ENCODE data around the gene ATP1B3. TPM values are rescaled to one million over a fixed set of nuclear protein-coding genes. Genes with fewer than 3 reads are reported as not detected.
A peak's percentile ranks its signal among the peaks of the same experiment; 100 is the strongest.

Gene ATP1B3
- total RNA-seq, 8 experiments from 2014 or later = 49.5 to 173 (median 65.8) TPM

DNA sequence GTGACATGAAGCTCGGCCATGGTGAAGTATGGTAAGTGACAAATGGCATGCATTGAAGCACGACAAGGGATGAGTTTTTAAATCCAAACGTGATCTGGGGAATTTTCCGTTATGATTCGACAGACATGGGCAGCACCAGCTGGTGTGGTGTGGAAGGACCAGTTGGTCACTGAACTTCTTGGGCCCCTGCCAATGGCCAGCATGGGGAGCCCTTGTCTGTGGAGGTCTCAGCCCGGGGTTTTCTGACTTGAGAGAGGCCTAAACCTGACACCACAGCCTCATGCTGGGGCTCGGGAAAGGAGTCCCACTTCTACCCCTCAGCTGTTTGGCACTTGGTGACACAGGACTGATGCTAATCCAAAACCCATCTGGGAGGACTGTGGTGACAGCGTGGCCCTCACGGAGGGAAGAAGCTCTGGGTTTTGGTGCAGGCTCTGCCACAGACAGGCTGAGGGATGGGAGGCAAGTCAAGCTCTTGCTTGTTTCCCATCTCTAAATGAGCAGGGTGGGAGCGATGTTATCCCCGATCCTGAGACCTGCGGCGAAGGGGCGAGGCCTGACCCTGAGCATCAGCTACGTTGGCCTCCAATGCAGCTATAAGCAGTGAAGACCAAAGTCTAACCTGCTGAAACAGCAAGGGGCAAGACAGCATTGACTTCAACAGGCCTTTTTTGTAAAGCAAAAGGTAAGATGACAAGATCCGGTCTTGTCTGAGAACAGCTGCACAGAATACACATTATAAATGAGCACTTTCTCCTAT lies 69.5 kb downstream of the ATP1B3 start:
- in situ Hi-C loops (cut with MboI; ENCODE audit: low pct_unique_long_range_greater_than_20kb in 2 of 9, low sequenced_read_pairs in 9 of 9, unreplicated experiment in 9 of 9) = no loop called here
- H3K4me1 ChIP-seq (replicated peaks in 1 of 2) = peaks cover 5 to 10% of the 10 kb centered on the region in 2 donors
- no peak overlapping the region for H3K27ac ChIP-seq
- ATAC-seq (replicated peaks in 6 of 8) = peak in 2 of 8 experiments; percentile 21 to 28
- H3K4me3 ChIP-seq = no peak overlapping the region
- WGBS, 10 experiments = 59 to 100% (median 91%) methylated on average over 2 to 6 of the region's 16 CpGs

DNA sequence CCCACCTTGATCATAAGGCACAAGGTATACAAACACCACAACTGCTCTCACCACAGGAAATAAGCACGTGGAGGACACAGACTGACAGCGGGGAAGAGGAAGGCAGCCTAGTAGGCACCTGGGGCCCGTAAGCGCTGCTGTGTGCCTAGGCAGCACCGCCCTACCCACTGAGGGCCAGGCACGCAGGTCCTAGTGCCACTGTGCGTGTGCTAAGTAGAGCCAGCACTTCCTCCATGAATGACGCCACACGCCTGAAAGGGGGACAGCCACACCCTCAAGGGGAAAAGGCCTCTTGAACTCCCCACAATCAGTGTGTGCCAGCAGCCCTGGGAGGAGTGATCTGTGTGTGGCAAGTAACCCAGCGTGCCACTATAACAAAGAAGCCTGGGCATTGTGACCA lies 73.0 kb downstream of the ATP1B3 start:
- in situ Hi-C loops (cut with MboI; ENCODE audit: low pct_unique_long_range_greater_than_20kb in 2 of 9, low sequenced_read_pairs in 9 of 9, unreplicated experiment in 9 of 9) = no loop called here
- ATAC-seq (replicated peaks in 6 of 8) = no peak
- Histone ChIP-seq H3K4me1 (replicated peaks in 1 of 2) (peaks cover 38% of the 10 kb centered on the region in 2 donors), H3K4me3 (no peak overlapping the region), H3K27ac (no peak overlapping the region)
- 86 to 100% (median 100%) methylated on average over 1 to 5 of the region's 10 CpGs; no CpG with 5 or more reads in 5 of the 10 experiments for whole genome bisulfite sequencing, 10 experiments

DNA sequence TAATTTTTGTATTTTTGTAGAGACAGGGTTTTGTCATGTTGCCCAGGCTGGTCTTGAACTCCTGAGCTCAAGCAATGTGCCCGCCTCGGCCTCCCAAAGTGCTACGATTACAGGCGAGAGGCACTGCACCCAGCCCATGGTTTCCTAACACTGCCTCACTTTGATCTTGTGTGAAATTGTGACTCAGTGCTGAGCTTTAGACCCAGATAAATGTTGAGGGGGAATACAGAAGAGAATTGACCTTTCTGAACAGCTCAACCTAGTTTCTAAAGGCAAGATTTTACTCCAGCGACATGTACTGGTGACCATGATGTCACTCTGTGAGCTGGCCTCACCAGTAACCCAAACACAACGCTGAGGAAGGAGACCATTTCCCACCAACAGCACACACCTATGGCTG lies 73.5 kb downstream of the ATP1B3 start:
- Histone ChIP-seq H3K4me1 (replicated peaks in 1 of 2) (peaks cover 40 to 43% of the 10 kb centered on the region in 2 donors), H3K4me3 (no peak overlapping the region), H3K27ac (no peak overlapping the region)
- ATAC-seq (replicated peaks in 6 of 8) = no peak
- in situ Hi-C loops (cut with MboI; ENCODE audit: low pct_unique_long_range_greater_than_20kb in 2 of 9, low sequenced_read_pairs in 9 of 9, unreplicated experiment in 9 of 9) = no loop called here
- WGBS, 10 experiments = 80 to 96% (median 89%) methylated on average over 1 to 6 of the region's 6 CpGs; no CpG with 5 or more reads in 6 of the 10 experiments

DNA sequence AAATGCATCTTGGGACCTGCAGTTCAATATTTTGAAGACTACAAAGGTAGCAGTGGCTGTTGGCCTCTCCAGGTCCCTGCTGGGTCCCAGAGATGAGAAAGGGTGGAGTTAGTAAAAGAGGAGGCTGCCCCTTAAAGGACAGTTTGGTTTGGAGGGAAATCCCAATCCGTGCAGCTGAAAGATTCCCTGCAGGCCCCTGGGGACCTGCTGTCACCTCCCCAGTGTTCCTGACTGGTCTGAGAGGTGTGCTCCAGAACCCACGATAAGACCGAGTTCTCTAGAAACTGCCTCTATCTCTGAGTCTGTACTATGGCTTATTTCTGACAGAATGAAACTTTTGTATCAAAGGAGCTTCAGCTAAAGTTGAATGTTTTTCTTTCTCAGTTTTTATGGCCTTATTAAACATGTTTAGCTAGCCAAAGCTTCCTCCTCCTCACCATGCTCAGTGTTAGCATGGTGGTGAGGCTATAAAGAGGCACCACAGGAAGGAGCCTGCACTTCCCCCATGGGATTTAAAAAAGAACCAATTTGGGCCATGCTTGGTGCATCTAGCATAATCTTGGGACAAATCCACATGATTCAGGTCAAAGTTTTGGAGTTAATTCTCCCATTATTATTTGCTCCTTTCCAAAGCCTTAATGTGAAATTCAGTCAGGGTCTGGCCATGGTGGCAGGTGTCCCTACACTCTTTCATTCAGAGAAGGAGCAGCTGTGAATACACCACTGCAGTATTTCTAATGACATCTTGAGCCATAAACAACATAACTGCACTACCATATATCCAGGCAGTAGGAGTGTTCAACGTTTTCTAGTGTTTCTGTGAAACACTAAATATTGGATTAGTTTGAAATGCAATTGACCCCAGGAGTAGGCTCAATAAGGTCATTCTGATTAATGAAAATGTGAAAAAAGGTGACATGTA lies 74.4 kb downstream of the ATP1B3 start:
- H3K4me1 ChIP-seq (replicated peaks in 1 of 2) = peaks cover 38 to 49% of the 10 kb centered on the region in 2 donors
- in situ Hi-C loops (cut with MboI; ENCODE audit: low pct_unique_long_range_greater_than_20kb in 2 of 9, low sequenced_read_pairs in 9 of 9, unreplicated experiment in 9 of 9) = no loop called here
- H3K27ac ChIP-seq = no peak overlapping the region
- 0 to 65% (median 40%) methylated on average over 1 to 2 of the region's 4 CpGs; no CpG with 5 or more reads in 3 of the 10 experiments for WGBS, 10 experiments
- ATAC-seq (replicated peaks in 6 of 8) = peak in 2 of 8 experiments; percentile 8 to 31
- no peak overlapping the region for H3K4me3 ChIP-seq

DNA sequence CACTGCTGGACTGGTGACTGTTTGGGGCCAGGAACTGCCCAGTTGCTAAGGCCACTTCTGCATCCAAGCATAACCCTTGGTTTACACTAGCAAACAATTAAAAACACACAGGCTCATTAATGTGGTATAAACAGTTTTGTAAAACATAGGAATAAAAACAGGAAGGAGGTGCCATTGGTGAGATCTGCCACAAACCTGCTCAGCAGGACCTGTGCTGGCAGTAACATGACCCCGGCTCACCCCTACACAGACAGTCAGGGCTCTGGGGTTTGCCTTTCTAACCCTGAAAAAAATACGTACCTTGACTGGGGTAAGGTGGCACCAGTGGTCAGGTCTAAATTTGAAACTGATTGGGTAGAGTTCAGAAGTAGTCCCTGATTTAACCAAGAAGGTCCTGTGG lies 76.2 kb downstream of the ATP1B3 start:
- H3K27ac ChIP-seq = peak overlapping the region in 1 of 2 donors; percentile 37
- H3K4me1 ChIP-seq (replicated peaks in 1 of 2) = peaks cover 36 to 49% of the 10 kb centered on the region in 2 donors
- 80 to 100% (median 100%) methylated on average over 1 to 2 of the region's 2 CpGs; no CpG with 5 or more reads in 7 of the 10 experiments for whole genome bisulfite sequencing, 10 experiments
- ATAC-seq (replicated peaks in 6 of 8) = no peak
- in situ Hi-C loops (cut with MboI; ENCODE audit: low pct_unique_long_range_greater_than_20kb in 2 of 9, low sequenced_read_pairs in 9 of 9, unreplicated experiment in 9 of 9) = no loop called here
- no peak overlapping the region for H3K4me3 ChIP-seq

DNA sequence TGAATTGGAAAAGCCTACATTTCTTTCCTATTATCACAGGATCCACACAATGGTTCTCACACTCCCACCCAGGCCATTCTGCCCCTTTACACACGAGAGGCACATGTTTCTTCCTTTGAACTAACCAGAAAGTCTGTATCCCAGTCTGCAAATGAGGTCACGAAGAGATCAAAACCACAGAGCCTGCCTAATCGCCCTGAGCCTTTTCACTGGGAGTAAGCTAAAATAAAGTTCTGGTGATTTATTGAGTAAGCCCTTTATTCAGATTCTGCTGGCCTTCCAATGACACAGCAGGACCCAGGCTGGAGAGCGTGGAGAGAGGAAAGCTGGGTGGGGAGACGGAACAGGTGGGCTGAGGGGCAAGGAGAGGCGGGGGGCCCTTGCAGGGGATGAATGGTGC lies 78.7 kb downstream of the ATP1B3 start:
- Histone ChIP-seq H3K4me3 (no peak overlapping the region), H3K27ac (peak overlapping the region in 1 of 2 donors; percentile 60), H3K4me1 (replicated peaks in 1 of 2) (peaks cover 40 to 49% of the 10 kb centered on the region in 2 donors)
- ATAC-seq (replicated peaks in 6 of 8) = peak in 6 of 8 experiments; percentile 89 to 96 (median 93)
- WGBS, 10 experiments = 0 to 60% (median 16%) methylated on average over 1 to 3 of the region's 6 CpGs; no CpG with 5 or more reads in 2 of the 10 experiments
- in situ Hi-C loops (cut with MboI; ENCODE audit: low pct_unique_long_range_greater_than_20kb in 2 of 9, low sequenced_read_pairs in 9 of 9, unreplicated experiment in 9 of 9) = no loop called here

DNA sequence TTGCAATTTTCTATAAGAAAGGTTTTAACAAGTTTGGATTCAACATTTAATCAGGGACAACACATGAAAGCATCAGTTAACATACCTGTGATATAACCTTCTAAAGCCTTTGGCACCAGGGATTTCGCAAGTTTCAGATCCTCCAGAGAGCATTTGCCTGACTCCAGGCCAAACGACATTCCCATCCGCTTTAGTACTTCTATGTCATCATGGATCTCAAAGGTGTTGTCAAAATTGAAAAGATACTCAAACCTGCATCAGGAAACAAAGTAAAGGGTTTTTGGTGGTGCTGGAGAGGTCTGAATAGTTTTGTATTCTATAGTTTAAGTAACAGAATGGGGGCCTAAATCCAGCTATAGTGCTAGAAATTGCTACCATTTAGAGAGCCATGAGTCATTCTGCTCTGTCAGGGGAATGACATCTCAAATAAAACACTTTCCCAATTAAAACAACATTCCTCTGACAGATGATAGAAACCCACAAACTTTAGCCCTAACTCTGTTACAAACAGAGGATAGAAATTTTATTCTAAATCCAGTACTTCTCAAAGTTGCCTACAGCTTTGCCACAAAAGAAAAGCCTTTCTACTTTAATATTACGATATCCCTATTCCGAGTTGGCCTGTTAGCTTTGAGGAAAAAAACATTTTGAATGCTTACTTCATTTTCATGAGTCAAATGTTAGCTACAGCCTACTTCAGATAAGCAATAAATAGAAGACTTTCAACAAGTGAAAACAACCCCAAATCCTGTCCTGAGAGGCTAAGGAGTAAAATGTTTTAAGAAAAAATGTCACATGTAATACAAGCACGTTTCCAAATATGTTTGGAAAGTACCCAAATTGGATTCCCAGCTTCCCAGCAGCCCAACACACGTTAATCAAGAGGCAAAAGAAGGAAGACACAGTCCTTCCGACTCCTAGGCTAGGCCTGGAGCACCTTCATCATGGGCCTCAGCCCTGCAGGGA lies 83.4 kb downstream of the ATP1B3 start:
- no peak overlapping the region for H3K4me3 ChIP-seq
- H3K4me1 ChIP-seq (replicated peaks in 1 of 2) = peaks cover 7 to 10% of the 10 kb centered on the region in 2 donors
- WGBS, 10 experiments = 17 to 87% (median 64%) methylated on average over 1 to 8 of the region's 8 CpGs
- peak in 3 of 8 experiments; percentile 12 to 42 (median 12) for ATAC-seq (replicated peaks in 6 of 8)
- in situ Hi-C loops (cut with MboI; ENCODE audit: low pct_unique_long_range_greater_than_20kb in 2 of 9, low sequenced_read_pairs in 9 of 9, unreplicated experiment in 9 of 9) = no loop called here
- no peak overlapping the region for H3K27ac ChIP-seq

DNA sequence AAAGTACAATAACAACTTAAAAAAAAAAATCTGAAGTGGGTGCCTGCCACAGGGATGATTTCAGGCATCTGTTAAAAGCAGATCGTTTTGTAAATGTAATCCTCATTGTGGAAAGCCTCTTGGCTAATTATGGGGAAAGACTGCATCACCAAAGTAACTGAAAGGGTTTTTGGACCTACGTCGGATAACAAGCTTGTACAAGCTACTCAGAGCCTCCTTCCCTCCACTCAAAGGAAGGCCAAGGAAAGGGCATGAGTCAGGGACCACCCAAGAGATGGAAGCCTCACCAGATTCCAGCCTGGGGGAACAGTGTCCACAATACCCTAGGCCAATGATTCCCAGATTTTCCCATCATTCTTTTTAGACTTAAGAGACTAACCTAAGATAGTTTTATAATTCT lies 84.3 kb downstream of the ATP1B3 start:
- Histone ChIP-seq H3K4me3 (no peak overlapping the region), H3K4me1 (replicated peaks in 1 of 2) (peaks cover under 1 to 10% of the 10 kb centered on the region in 2 donors), H3K27ac (no peak overlapping the region)
- in situ Hi-C loops (cut with MboI; ENCODE audit: low pct_unique_long_range_greater_than_20kb in 2 of 9, low sequenced_read_pairs in 9 of 9, unreplicated experiment in 9 of 9) = no loop called here
- no peak for ATAC-seq (replicated peaks in 6 of 8)
- WGBS, 10 experiments = 0 to 48% (median 13%) methylated on average over 1 to 3 of the region's 3 CpGs

DNA sequence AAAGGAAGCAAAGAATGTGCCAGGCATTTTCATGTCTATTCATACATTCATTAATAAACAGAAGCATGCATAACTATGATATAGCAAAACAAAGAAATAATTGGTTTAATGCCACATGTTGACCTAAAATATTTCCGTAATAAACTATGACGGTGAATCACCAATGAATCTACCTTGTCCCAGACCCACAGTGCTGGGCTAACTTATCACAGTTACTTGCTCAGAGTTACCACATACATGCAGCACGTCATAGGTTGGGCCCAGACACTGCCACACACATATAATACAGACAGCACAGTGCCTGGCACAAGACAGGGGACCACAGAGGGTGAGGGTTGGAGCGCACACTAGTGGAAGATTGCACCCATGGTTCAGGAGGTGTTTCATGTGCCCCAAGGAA lies 86.9 kb downstream of the ATP1B3 start:
- no peak overlapping the region for H3K4me3 ChIP-seq
- H3K4me1 ChIP-seq (replicated peaks in 1 of 2) = peaks cover 0 to 10% of the 10 kb centered on the region in 2 donors
- ATAC-seq (replicated peaks in 6 of 8) = no peak
- no peak overlapping the region for H3K27ac ChIP-seq
- in situ Hi-C loops (cut with MboI; ENCODE audit: low pct_unique_long_range_greater_than_20kb in 2 of 9, low sequenced_read_pairs in 9 of 9, unreplicated experiment in 9 of 9) = no loop called here
- WGBS, 10 experiments = 60 to 100% (median 93%) methylated on average over 1 to 4 of the region's 4 CpGs; no CpG with 5 or more reads in 4 of the 10 experiments

DNA sequence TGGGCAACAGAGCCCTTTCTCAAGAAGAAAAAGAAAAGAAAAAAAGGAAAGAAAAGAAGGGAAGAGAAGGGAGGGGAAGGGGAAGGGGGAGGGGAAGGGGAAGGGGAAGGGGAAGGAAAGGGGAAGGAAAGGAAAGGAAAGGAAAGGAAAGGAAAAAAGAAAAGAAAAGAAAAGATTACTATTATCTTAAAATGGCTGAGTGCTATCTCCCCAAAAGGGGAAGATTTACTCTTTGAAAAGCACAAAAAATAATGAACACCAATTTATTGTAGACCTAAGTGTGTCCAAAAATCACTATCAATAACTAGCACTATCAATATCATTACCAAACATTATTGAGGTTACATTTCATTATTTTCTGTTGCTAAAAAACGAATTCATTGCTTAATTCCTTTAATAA lies 89.0 kb downstream of the ATP1B3 start:
- 14 to 100% (median 58%) methylated on average over 1 of the region's 1 CpG; no CpG with 5 or more reads in 2 of the 10 experiments for WGBS, 10 experiments
- no peak overlapping the region for H3K4me3 ChIP-seq
- no peak overlapping the region for H3K27ac ChIP-seq
- ATAC-seq (replicated peaks in 6 of 8) = no peak
- in situ Hi-C loops (cut with MboI; ENCODE audit: low pct_unique_long_range_greater_than_20kb in 2 of 9, low sequenced_read_pairs in 9 of 9, unreplicated experiment in 9 of 9) = no loop called here
- H3K4me1 ChIP-seq (replicated peaks in 1 of 2) = no peaks in the 10 kb centered on the region

DNA sequence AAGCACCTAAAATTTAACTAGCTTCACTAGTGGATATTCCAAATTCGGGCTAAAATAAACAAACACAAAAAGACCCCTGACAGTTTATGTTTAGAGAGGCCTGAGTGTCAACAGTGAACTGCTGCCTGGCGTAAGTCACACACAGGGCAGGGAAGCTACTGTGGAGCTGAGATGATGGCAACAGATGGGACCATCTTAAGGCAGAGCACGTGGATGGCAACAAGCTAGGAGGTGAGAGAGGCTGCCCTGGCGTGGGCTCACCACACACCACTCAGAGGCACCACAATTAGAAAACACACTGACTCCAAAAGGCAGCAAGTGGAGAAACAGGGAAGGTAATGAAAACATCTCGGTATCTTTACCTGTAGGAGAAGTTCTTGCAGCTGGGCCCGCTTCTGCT lies 93.3 kb downstream of the ATP1B3 start:
- no peaks in the 10 kb centered on the region for H3K4me1 ChIP-seq (replicated peaks in 1 of 2)
- in situ Hi-C loops (cut with MboI; ENCODE audit: low pct_unique_long_range_greater_than_20kb in 2 of 9, low sequenced_read_pairs in 9 of 9, unreplicated experiment in 9 of 9) = no loop called here
- no peak for ATAC-seq (replicated peaks in 6 of 8)
- no peak overlapping the region for H3K27ac ChIP-seq
- no peak overlapping the region for H3K4me3 ChIP-seq
- WGBS, 10 experiments = 70 to 100% (median 93%) methylated on average over 1 to 5 of the region's 6 CpGs; no CpG with 5 or more reads in 1 of the 10 experiments

DNA sequence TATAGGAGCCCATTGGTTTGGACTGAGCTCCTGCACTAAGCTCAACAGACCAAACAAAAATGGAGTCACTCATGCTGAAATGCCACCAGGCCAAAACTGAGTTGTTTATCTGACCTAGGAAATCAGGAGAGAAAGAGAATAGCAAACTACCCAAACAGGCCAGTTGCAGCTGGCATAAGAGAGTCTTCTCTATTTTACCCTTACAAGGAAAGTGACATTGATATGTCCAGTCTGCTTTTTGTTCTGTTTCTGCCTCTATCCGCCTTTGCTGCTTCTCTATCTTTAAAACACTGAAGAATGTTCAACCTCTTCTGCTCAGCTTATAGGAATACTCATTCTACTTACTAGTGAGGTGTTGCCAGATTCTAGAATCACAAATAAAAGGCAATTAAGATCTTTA lies 95.1 kb downstream of the ATP1B3 start:
- no peak for ATAC-seq (replicated peaks in 6 of 8)
- Histone ChIP-seq H3K4me3 (no peak overlapping the region), H3K27ac (no peak overlapping the region), H3K4me1 (replicated peaks in 1 of 2) (no peaks in the 10 kb centered on the region)
- WGBS, 10 experiments = 80 to 100% (median 100%) methylated on average over 1 of the region's 1 CpG; no CpG with 5 or more reads in 3 of the 10 experiments
- in situ Hi-C loops (cut with MboI; ENCODE audit: low pct_unique_long_range_greater_than_20kb in 2 of 9, low sequenced_read_pairs in 9 of 9, unreplicated experiment in 9 of 9) = no loop called here

All from motor neuron (in vitro differentiated cells).